HG02678 (cell line): ENCODE data around the gene RAB1A.
"Not testable (repeated sequence)": the region's sequence is repeated elsewhere in the genome, so short reads cannot be mapped to it uniquely, and the experiment has no call there.

Source experiments
- ATAC-seq: cut with Tn5 transposase; IDR thresholded peaks from one replicate; pipeline ENCODE4 v1.9.1; 2021; ENCODE audit warnings: mild to moderate bottlenecking, moderate library complexity; ENCODE audit not compliant: unreplicated experiment

The RAB1A gene

GRCh38 chr2:65137197-65137775, 7.4 kb upstream of the RAB1A start:
- ATAC-seq: no peak

GRCh38 chr2:65136253-65136652, 6.3 kb upstream of the RAB1A start:
- no peak for ATAC-seq

GRCh38 chr2:65134158-65134557, 4.3 kb upstream of the RAB1A start:
- ATAC-seq: no peak

GRCh38 chr2:65133626-65134025, 3.7 kb upstream of the RAB1A start:
- ATAC-seq: no peak

GRCh38 chr2:65132930-65133329, 3.0 kb upstream of the RAB1A start:
- ATAC-seq: not testable (repeated sequence)

GRCh38 chr2:65130664-65131175, 814 bp upstream of the RAB1A start:
- peak; percentile 28 for ATAC-seq

GRCh38 chr2:65129286-65129825, 550 bp downstream of the RAB1A start:
- ATAC-seq: no peak

GRCh38 chr2:65128297-65129190, 1.4 kb downstream of the RAB1A start:
- no peak for ATAC-seq

- not testable (repeated sequence) for ATAC-seq
Measured at GRCh38 chr2:65125457-65125856, 4.4 kb downstream of the RAB1A start.

GRCh38 chr2:65122313-65122712, 7.6 kb downstream of the RAB1A start:
- no peak for ATAC-seq

- no peak for ATAC-seq
Measured at GRCh38 chr2:65120990-65121693, 8.8 kb downstream of the RAB1A start.

- ATAC-seq: no peak
Measured at GRCh38 chr2:65116645-65117044, 13.3 kb downstream of the RAB1A start.

GRCh38 chr2:65114921-65115320, 15.0 kb downstream of the RAB1A start:
- no peak for ATAC-seq

- no peak for ATAC-seq
Measured at GRCh38 chr2:65113816-65114215, 16.1 kb downstream of the RAB1A start.

- ATAC-seq: no peak
Measured at GRCh38 chr2:65113229-65113628, 16.7 kb downstream of the RAB1A start.

- ATAC-seq: no peak
Measured at GRCh38 chr2:65112633-65113032, 17.3 kb downstream of the RAB1A start.

GRCh38 chr2:65108780-65109179, 21.1 kb downstream of the RAB1A start:
- ATAC-seq: no peak

GRCh38 chr2:65107530-65107929, 22.4 kb downstream of the RAB1A start:
- ATAC-seq: no peak

- ATAC-seq: no peak
Measured at GRCh38 chr2:65103013-65103715, 26.7 kb downstream of the RAB1A start.

GRCh38 chr2:65101071-65101470, 28.8 kb downstream of the RAB1A start:
- ATAC-seq: no peak

GRCh38 chr2:65098741-65099140, 31.2 kb downstream of the RAB1A start:
- no peak for ATAC-seq
